Stomach (tissue), 9 donors: ENCODE results near the gene SLC35E1. TPM values are rescaled to one million over a fixed set of nuclear protein-coding genes. Genes with fewer than 3 reads are reported as not detected.

Experiments
- DNase-seq, 2 donors: peaks; one replicate each; pipeline versions ENCODE4 v3.0.0 to v3.0.0-alpha.2; 2013 to 2019
- H3K27ac ChIP-seq, 5 donors: fragments of 200-600 bp in 4 of 5; sonication (generic) in 4 of 5; one replicate each; pipeline ENCODE4 v1.5.1; 2013 to 2019; ENCODE audit warnings: mild to moderate bottlenecking in 1 of 5, moderate library complexity in 1 of 5
- H3K27me3 ChIP-seq, 3 donors: fragments of 200-600 bp; sonication (generic); one replicate each; pipeline ENCODE4 v1.5.1; 2017 to 2019; ENCODE audit warnings: mixed run types in 1 of 3
- H3K36me3 ChIP-seq, 4 donors: fragments of 200-600 bp; sonication (generic); 1 replicate in 3 of 4; 2 replicates in 1 of 4; pipeline ENCODE4 v1.5.1; 2016 to 2019
- H3K4me1 ChIP-seq, 4 donors: fragments of 200-600 bp; sonication (generic); one replicate each; pipeline ENCODE4 v1.5.1; 2016 to 2019
- H3K4me3 ChIP-seq, 4 donors: fragments of 200-600 bp; sonication (generic) in 3 of 4; one replicate each; pipeline ENCODE4 v1.5.1; 2016 to 2019; ENCODE audit warnings: mild to moderate bottlenecking in 1 of 4
- H3K9me3 ChIP-seq, 4 donors: fragments of 200-600 bp; sonication (generic); one replicate each; pipeline ENCODE4 v1.5.1; 2016 to 2019
- CTCF ChIP-seq, 7 experiments: fragments of 450-650 bp in 4 of 7; fragments of 200-600 bp in 3 of 7; sonication (generic) in 3 of 7; IDR thresholded peaks; one replicate each; pipeline ENCODE4 v1.5.1; 2016 to 2019; ENCODE audit warnings: antibody characterized with exemption in 7 of 7, control low read depth in 2 of 7, mild to moderate bottlenecking in 1 of 7
- EP300 ChIP-seq: sonication (generic); formaldehyde crosslinking; IDR thresholded peaks from one replicate; pipeline ENCODE4 v1.6.1; 2017; ENCODE audit warnings: antibody characterized with exemption
- POLR2A ChIP-seq, 4 donors: fragments of 450-650 bp; IDR thresholded peaks; one replicate each; pipeline ENCODE4 v1.6.1; 2016; ENCODE audit warnings: antibody characterized with exemption in 4 of 4, control low read depth in 2 of 4, mild to moderate bottlenecking in 1 of 4, moderate library complexity in 1 of 4
- POLR2AphosphoS5 ChIP-seq, 3 donors: sonication (generic); formaldehyde crosslinking; IDR thresholded peaks; one replicate each; pipeline ENCODE4 v1.6.1; 2016; ENCODE audit warnings: antibody characterized with exemption in 3 of 3
- WGBS, 5 donors: extraction: QIAGEN DNeasy Blood & Tissue Kit in 3 of 5; methylation state at CpG; one replicate each; pipeline versions ENCODE4 v1.1.5 to v1.1.7; 2013 to 2018; 5-methylcytosine and 5-hydroxymethylcytosine counted together
- intact Hi-C: fragments of 100-400 bp; cut with DNase I; formaldehyde crosslinking; loops from one replicate; pipeline ENCODE4 v1.15.1; 2023; ENCODE audit warnings: low total_unique reads
- polyA plus RNA-seq, 3 donors: library from polyadenylated mRNA; stranded (reverse); fragments of 200-250 nt; gene quantifications; one replicate each; pipeline ENCODE4 v1.2.3, GENCODE V29; 2013
- total RNA-seq, 5 donors: library from RNA; depleted of rRNA; stranded (reverse); fragments of >200 nt; gene quantifications; one replicate each; pipeline versions ENCODE4 v1.1.0 to v1.2.3, GENCODE V29; 2014 to 2016
- donor health status: healthy with polysubstance abuse.
- donor health status: Bipolar disorder and iron deficiency.
- donor health status: healthy.

SLC35E1 gene
- total and polyA plus RNA-seq, 8 donors: 16.2 to 63.7 (median 27.7) TPM

DNA sequence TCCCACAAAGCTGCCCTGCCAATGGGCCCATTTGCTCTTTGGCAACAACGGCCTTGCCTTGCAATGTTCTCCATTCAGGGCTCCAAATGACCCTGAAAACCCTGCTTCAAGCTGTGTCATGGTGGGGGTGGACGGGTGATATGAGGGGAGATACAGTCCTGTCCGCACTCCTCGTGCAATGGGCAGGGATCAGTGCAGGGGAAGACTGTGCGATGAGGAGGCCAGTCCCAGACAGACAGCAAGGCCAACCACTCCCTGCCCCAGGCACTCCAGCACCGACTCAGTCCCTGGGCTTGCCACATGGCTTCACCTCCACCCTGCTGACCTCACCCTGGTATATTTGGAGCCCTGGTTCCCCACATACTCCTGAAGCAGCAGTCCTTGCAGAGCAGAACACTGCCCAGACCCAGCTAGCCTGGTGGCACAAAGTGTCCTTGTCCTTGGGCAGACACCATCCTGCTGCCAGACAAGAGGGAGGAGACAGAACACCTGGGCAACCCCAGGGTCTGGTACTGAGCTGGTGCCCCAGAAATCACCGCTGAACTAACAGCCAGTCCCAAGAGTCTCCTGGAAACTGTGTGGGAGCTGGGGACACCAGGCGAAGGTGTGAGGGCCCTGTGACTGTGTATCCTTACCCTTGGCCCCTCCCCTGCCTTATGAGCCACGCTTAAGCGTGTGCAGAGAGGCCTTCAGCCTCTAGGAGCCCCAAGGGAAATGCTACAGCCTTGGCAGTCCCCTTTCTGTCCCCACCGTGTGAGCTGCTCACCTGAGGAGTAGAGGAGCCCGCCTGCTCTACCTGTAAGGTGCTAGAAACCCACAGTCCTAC is 9.1 kb upstream of the SLC35E1 start:
- no peaks in the 10 kb centered on the region for H3K27me3 ChIP-seq
- TF ChIP-seq POLR2AphosphoS5 (IDR thresholded peaks at IDR 0.05) (no peak), POLR2A (IDR thresholded peaks at IDR 0.05) (no peak), CTCF (IDR thresholded peaks at IDR 0.05) (no peak), EP300 (no peak)
- H3K36me3 ChIP-seq: peaks cover 24 to 36% (median 31%) of the 10 kb centered on the region in 4 donors
- DNase-seq: no peak
- WGBS, 5 donors: 71 to 79% (median 75%) methylated on average over 9 to 12 of the region's 12 CpGs
- no peaks in the 10 kb centered on the region for H3K9me3 ChIP-seq
- intact Hi-C loops: no loop called here
- no peak overlapping the region for H3K4me3 ChIP-seq
- peaks cover 36 to 77% (median 63%) of the 10 kb centered on the region in 4 donors for H3K4me1 ChIP-seq
- peak overlapping the region in 3 of 5 donors; percentile 14 to 45 (median 22) for H3K27ac ChIP-seq

DNA sequence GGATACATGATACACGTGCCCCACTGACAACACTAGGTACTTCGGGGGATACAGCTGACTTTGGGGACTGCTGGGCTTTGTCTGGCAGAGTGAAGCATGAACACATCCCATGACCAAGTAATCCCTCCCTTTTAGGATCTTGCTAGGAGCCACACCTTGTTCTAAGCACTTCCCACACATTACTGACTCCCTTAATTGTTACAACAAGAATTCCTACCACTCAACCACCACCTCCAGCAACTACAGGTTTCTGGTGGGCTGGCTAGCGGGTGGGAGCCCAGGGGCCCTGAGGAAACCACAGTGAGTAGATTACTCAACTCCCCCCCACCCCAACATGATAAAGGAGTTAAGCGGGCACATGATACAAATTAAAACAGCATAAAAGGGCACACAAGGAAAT is 7.2 kb upstream of the SLC35E1 start:
- intact Hi-C loops: no loop called here

DNA sequence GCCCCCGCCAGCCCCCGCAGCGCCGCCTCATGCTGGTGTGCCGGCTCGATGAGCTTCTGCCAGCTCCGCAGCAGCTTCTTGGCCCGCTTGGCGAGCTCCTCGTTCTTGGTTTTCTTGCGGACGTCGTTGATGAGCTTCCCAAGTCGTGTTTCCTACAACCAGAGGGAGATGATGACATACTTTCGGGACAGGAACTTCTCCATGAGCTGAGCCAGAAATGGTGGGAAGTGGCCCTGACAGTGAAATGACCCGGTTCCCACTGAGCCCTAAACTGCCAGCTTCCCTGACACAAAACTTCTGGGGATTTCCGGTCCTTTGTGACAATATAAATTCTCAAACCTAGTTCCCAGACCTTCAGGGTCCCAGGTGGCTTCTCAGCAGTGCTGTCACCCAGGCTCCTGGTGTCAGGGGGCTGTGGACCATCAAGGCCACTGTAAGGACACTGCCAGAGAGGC is 5.3 kb upstream of the SLC35E1 start:
- TF ChIP-seq EP300: no peak
- TF ChIP-seq CTCF (IDR thresholded peaks at IDR 0.05): no peak
- TF ChIP-seq POLR2AphosphoS5 (IDR thresholded peaks at IDR 0.05): no peak
- Histone ChIP-seq H3K9me3 (no peaks in the 10 kb centered on the region), H3K36me3 (peaks cover 33 to 56% (median 53%) of the 10 kb centered on the region in 4 donors), H3K4me3 (no peak overlapping the region), H3K4me1 (peaks cover 17 to 66% (median 50%) of the 10 kb centered on the region in 4 donors), H3K27ac (no peak overlapping the region), H3K27me3 (no peaks in the 10 kb centered on the region)
- intact Hi-C loops: no loop called here
- no peak for DNase-seq
- WGBS, 5 donors: 86 to 95% (median 88%) methylated on average over 15 to 17 of the region's 17 CpGs

More for the DNA sequence above, 7.2 kb upstream of the SLC35E1 start:
- Histone ChIP-seq H3K27me3 (no peaks in the 10 kb centered on the region), H3K4me1 (peaks cover 19 to 67% (median 52%) of the 10 kb centered on the region in 4 donors), H3K4me3 (no peak overlapping the region), H3K27ac (no peak overlapping the region), H3K9me3 (no peaks in the 10 kb centered on the region), H3K36me3 (peaks cover 33 to 55% (median 50%) of the 10 kb centered on the region in 4 donors)
- no peak for DNase-seq
- 74 to 89% (median 76%) methylated on average over 4 of the region's 4 CpGs for WGBS, 5 donors
- no peak for TF ChIP-seq POLR2AphosphoS5 (IDR thresholded peaks at IDR 0.05)
- TF ChIP-seq CTCF (IDR thresholded peaks at IDR 0.05): no peak
- no peak for TF ChIP-seq POLR2A (IDR thresholded peaks at IDR 0.05)
- TF ChIP-seq EP300: no peak

GRCh38 chr19:16576690-16577530 is 4.7 kb upstream of the SLC35E1 start:
- WGBS, 5 donors: 87 to 91% (median 89%) methylated on average over 11 to 52 of the region's 52 CpGs
- intact Hi-C loops: no loop called here

More at GRCh38 chr19:16576690-16577530, 4.7 kb upstream of the SLC35E1 start:
- no peak overlapping the region for H3K4me3 ChIP-seq
- H3K36me3 ChIP-seq: peaks cover 33 to 56% (median 53%) of the 10 kb centered on the region in 4 donors
- TF ChIP-seq EP300 (no peak), POLR2A (IDR thresholded peaks at IDR 0.05) (no peak), POLR2AphosphoS5 (IDR thresholded peaks at IDR 0.05) (no peak), CTCF (IDR thresholded peaks at IDR 0.05) (no peak)
- H3K4me1 ChIP-seq: peaks cover 13 to 59% (median 44%) of the 10 kb centered on the region in 4 donors
- H3K9me3 ChIP-seq: no peaks in the 10 kb centered on the region
- H3K27me3 ChIP-seq: no peaks in the 10 kb centered on the region
- no peak for DNase-seq
- no peak overlapping the region for H3K27ac ChIP-seq
